ENCODE results near the gene LPP.

GRCh38 chr3:188580659-188581058 is 426.7 kb downstream of the LPP start:
- TF ChIP-seq CTCF (IDR thresholded peaks at IDR 0.05) (no peak), POLR2A (IDR thresholded peaks at IDR 0.05) (no peak)

Data from stomach (tissue), 4 donors.